ENCODE measurements around the gene FANCI.

Gene FANCI

DNA sequence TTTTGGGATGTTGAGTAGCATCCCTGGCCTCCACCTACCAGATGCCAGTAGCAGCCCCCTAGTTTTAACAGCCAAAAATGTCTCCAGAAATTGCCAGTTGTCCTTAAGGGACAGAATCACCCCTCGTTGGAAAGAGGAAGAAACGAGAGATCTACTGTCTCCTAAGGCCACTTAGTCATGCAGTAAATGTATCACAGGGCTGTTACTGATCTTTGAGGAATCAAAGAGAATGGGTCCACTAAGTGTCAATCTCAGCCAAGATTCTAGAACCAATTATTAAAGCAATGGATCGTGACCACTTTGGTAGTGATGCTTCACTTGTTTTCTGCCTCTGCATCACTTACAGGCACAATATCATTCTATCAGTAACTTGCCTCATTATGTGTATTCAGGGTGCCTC, 64.5 kb downstream of the FANCI start:
- no peak for DNase-seq

DNA sequence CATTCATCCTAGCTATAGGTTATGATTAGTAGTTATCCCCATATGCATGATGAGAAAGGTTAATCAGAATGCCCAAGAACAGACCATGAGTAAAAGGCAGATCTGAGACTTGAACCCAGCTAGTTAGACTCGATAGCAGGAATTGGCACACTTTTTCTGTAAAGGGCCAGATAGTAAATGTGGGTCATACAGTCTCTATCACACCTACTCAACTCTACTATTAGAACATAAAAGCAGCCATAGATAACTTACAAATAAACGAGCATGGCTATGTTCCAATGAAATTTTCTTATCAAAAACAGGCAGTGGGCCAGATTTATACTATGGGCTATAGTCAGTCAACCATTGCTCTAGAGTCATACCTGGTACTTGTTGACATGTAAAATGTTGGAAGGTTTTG, 66.2 kb downstream of the FANCI start:
- no peak for DNase-seq

DNA sequence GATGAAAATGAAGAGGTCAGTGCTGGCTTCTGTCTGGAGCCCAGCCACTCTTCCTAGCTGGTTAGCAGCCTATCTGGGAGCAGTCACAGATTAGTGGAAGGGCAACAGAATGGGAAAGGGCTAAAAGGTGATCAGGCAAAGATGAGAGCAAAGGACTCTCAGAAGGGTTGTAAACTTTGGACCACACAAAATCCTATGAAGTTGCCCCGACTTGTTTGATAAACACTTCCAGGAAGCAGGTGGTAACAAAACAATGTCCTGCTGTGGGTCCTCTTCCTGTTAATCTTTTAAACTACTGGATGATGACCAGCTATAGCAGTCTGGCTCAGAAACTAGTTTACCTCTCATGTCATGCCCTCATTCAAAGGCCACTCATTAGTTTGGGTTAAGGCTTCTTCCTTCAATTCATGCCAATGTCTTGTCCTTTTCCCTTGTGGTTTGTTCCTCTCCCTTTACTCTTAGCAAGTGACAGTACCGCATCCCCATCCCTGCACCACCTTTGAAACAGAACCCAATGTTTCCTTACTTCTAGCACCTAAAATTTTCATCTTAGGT, 71.7 kb downstream of the FANCI start:
- no peak for DNase-seq

DNA sequence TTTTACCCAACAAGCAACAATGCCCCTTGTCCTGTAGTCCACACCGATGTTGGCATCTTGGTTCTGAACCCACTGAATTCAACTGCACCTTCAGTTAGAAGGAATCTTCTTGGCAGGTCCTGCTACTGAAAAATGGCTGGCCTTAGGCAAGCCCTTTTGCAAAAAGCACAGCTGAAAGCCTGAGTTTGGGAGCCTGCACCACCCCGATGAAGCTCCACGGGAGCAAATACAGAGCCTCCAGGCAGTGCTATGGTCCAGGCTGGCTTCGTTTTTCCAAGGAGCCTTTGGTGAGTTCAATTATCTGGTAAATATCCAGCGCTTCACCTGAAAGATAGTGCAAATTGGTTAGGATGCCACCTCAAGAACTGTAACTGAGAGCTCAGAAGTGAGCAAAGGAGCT, 72.7 kb downstream of the FANCI start:
- DNase-seq, result no peak

DNA sequence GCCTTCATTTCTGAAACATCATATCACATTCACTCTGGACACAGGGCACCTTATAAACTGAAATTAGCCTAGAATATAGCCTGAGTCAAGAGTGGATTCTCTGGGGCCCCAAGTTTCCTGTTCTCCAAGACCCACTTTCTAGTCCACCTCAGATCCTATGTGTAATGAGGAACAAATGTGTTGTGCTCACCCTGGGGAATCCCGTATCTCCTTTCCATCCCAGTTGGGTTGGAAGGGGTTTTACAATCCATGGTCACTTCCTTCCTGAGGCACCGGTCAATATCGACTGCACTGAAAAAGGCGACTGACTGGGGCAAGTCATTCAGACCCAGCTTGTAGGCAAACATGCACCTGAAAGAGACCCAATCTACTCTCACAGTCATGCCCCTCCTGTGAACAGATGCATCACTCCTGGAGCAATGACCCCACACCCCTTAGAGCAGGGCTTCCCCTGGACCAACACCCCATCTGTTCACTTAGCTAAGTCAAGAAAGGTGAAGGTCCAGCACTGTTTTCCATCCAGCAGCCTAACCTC, 73.5 kb downstream of the FANCI start:
- no peak for DNase-seq

DNA sequence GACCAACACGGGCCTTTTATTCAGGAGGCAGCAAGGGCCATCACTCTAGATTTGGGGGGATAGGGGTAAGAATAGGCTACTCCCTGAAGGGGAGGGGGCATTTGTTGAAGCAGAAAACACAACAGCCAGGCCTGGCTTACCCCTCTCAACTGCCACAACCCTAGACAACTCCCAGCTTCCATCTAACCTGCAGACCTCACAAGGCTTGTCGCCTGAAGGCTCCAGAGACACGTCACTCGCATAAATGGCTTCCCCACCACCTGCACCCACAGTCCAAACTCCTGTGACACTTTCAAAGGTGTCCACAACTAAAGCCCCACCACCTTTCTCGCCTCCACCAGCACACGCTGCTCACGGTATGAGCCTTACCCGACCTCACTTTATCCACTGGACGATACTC, 75.9 kb downstream of the FANCI start:
- DNase-seq, result no peak

DNA sequence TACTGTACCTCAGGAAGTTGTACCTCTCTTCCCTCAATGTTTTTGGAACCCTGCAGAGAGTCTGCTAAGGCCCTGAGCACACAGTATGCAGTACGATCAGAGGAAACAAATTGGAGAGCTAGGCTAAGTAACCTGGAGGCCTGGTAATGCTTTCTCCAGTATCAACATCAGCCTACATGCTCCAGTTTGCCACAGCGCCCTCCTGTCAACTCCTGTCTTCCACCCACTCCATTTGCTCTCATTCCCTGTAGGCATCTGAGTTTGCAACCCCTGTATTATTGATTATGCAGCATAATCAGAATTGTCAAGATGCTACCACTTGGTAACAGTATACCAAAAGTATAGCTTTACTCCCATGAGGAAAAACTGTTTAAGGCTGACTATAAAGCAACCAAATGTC, 76.4 kb downstream of the FANCI start:
- DNase-seq, result no peak

GRCh38 chr15:89321521-89322410, 78.0 kb downstream of the FANCI start:
- DNase-seq, result no peak

DNA sequence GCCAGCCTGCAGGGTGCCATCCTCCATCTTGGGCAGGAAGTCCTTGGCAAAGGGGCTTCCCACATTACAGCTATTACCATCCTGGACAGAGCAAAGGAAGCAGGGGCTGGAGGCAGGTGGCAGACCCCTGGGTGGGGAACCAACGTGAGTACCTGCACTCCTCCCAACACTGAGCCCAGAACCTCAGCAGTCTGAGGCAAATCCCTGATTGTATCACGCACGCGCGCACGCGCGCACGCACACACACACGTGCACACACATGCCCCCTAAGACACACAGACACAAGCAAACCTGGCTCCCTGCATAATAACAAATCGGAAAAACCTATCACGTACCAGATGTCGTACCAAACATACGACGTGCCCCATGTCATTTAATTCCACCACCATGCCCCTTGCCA, 79.0 kb downstream of the FANCI start:
- DNase-seq, result no peak

- no peak for DNase-seq
Measured at GRCh38 chr15:89323825-89324224, 80.0 kb downstream of the FANCI start.

DNA sequence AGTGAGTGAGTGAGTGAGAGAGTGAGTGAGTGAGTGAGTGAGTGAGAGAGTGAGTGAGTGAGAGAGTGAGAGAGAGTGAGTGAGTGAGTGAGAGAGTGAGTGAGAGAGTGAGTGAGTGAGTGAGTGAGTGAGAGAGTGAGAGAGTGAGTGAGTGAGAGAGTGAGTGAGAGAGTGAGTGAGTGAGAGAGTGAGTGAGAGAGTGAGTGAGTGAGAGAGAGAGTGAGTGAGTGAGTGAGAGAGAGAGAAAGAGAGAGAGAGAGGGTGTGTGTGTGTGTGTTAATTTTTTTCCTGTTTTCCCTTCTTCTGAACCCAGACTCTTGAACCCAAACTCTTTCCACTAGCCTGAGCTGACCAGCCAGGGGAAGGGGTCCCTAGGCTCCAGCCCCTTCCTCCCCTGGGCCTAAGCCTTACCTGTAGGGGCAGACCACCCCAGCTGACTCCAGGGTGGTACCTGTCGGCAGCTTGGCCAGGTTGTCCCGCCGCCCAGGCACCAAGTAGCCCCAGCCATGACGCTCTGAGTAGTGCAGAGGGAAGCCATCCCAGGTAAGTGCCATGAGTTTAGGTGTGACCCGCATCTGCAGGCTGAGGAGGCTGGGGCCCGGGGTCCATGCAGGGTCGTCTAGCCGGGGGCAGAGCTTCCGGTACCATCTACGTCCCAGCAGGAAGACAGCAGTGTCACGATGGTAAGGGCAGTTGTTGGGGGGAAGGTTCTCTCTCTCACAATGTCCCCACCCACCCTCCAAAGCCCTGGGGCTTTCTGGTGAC, 81.4 kb downstream of the FANCI start:
- no peak for DNase-seq

DNA sequence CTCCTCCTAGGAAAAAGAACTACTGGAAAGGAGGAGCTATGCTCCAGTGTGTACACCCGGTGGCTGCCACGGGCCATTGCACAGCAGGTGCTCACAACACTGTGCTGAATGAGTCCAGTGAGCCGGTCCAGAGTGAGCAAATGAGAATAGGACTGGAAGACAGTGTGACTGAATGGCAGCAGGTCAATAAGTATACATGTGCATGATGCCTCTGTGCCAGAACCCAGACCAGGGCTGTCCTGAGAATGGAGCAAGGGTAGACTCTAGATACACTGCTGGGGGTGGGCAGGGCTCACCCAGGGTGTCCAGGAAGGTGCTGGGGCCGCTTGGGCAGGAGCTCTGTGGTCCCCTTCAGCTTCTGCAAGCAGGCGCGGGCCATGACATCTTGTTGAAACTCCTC, 82.5 kb downstream of the FANCI start:
- no peak for DNase-seq

GRCh38 chr15:89327113-89327512, 83.3 kb downstream of the FANCI start:
- no peak for DNase-seq

DNA sequence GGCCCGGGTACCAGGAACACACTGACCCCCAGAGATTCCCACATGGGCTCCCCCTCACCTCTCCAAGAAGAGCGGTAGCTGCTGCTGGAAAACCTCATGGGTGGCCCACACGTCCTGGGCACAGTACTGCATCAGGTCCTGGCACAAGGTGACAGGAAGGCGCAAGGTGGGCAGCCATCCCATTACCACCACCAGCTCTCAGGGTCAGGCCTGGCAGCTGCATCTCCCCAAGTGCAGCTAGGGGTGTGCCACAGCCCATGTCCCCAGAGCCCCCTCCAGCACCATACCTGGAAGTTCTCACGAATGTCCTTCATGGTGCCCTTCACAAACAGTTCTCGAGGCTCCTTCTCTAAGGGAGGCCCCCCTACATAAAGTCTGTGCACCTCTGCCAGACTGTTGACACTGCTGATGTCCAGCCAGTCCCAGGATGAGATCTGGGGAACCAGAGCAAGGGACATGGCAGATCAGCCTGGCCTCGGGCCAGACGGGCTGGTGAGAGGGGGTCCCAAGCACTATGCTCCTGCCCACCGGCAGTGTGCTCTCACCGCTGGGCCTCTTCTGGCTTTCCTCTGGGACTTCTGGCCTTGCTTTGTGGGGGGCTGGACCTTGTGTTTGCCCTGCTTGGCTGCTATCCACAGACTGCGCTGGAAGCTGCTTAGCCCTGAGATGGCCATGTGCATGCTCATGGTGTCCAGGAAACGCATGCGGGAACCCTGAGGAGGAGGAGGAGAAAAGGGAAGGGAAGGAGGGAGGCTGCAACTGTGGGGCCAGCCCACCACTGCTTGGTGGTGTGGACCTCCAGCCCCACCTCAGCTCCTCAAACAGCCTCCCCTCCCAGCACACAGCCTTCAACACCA, 84.8 kb downstream of the FANCI start:
- no peak for DNase-seq

- no peak for DNase-seq
Measured at GRCh38 chr15:89329329-89330084, 85.7 kb downstream of the FANCI start.

- DNase-seq, result no peak
Measured at GRCh38 chr15:89330119-89330518, 86.3 kb downstream of the FANCI start.

- no peak for DNase-seq
Measured at GRCh38 chr15:89330881-89331595, 87.3 kb downstream of the FANCI start.

- no peak for DNase-seq
Measured at GRCh38 chr15:89332446-89332845, 88.7 kb downstream of the FANCI start.

GRCh38 chr15:89333011-89333860, 89.5 kb downstream of the FANCI start:
- DNase-seq, result no peak

GRCh38 chr15:89333959-89334509, 90.3 kb downstream of the FANCI start:
- DNase-seq, result no peak

Data from stimulated activated CD4-positive, alpha-beta T cell treated with anti-CD3 and anti-CD28 coated beads, Interleukin-12 subunit alpha, Interleukin-12 subunit beta, amount 100 ng/mL, for 4 hours (primary cell).